GM12878 (cell line): ENCODE measurements around the gene SORCS2. TPM values are rescaled to one million over a fixed set of nuclear protein-coding genes. Genes with fewer than 3 reads are reported as not detected.

Experiments used
- ATAC-seq: fragments of 200-7000 bp; cut with Tn5 transposase; 3 replicates; pipeline ENCODE4 v1.9.1; 2020; ENCODE audit warnings: mild to moderate bottlenecking, moderate library complexity
- BruUV-seq: library from RNA; stranded (reverse); fragments of 400-500 nt; replicated peaks from 2 replicates; lab custom pipeline; 2021; lab: Mats Ljungman, UMichigan
- CTCF ChIA-PET: fragments of 300-600 bp; sonication (Branson Sonifier 250); formaldehyde crosslinking; extraction: SDS; loops from one replicate; lab custom pipeline; 2021; ENCODE audit warnings: inconsistent platforms; lab: Yijun Ruan, JAX
- POLR2A ChIA-PET: fragments of 350-600 bp; formaldehyde crosslinking; extraction: SDS; loops from one replicate; lab custom pipeline; 2021; ENCODE audit warnings: inconsistent platforms; lab: Charles Lee
- RAD21 ChIA-PET: fragments of 300-600 bp; sonication (Branson Sonifier 250); formaldehyde crosslinking; loops from one replicate; lab custom pipeline; 2023; ENCODE audit warnings: antibody characterized with exemption; ENCODE audit not compliant: unreplicated experiment; lab: Charles Lee
- SMC1A ChIA-PET: fragments of 300-600 bp; sonication (Branson Sonifier 250); formaldehyde crosslinking; loops from one replicate; lab custom pipeline; 2023; ENCODE audit not compliant: unreplicated experiment, uncharacterized antibody; lab: Charles Lee
- DNase-seq: peaks from one replicate; pipeline ENCODE4 v3.0.0-alpha.2; 2011; ENCODE audit warnings: low read depth, low spot score
- FAIRE-seq: peaks from 3 replicates; lab custom pipeline; 2011; peaks lifted over from hg19 to GRCh38; lab: Jason Lieb, UNC
- H2AFZ ChIP-seq: 2 replicates; pipeline ENCODE4 v1.6.0; 2011; ENCODE audit warnings: low read depth, low read length, control low read depth; ENCODE audit not compliant: control insufficient read depth
- H3K27ac ChIP-seq: 2 replicates; pipeline ENCODE4 v1.5.1; 2011; ENCODE audit warnings: control low read depth; ENCODE audit not compliant: control insufficient read depth, insufficient read depth
- H3K27me3 ChIP-seq, 2 experiments: replicated peaks in 1 of 2; 2 replicates each; pipeline versions ENCODE4 v1.6.0 to v1.6.1; 2011; ENCODE audit warnings: low read length in 1 of 2; ENCODE audit not compliant: control insufficient read depth in 2 of 2, insufficient read depth in 2 of 2
- H3K36me3 ChIP-seq, 2 experiments: 2 replicates each; pipeline ENCODE4 v1.5.1; 2011; ENCODE audit warnings: low read length in 1 of 2; ENCODE audit not compliant: control insufficient read depth in 2 of 2, insufficient read depth in 2 of 2
- H3K4me1 ChIP-seq: 2 replicates; pipeline ENCODE4 v1.6.1; 2011; ENCODE audit warnings: mild to moderate bottlenecking, low read length, moderate library complexity, mixed read lengths; ENCODE audit not compliant: control insufficient read depth, insufficient read depth
- H3K4me2 ChIP-seq: 2 replicates; pipeline ENCODE4 v1.6.0; 2011; ENCODE audit warnings: control low read depth; ENCODE audit not compliant: control insufficient read depth, insufficient read depth
- H3K4me3 ChIP-seq: fragments of 200-600 bp; sonication (generic); 2 replicates; pipeline ENCODE4 v1.5.1; 2016
- H3K79me2 ChIP-seq: 2 replicates; pipeline ENCODE4 v1.6.0; 2011; ENCODE audit warnings: low read length; ENCODE audit not compliant: control insufficient read depth, insufficient read depth
- H3K9ac ChIP-seq: 2 replicates; pipeline ENCODE4 v1.8.0; 2011; ENCODE audit warnings: low read length, control low read depth, mixed read lengths; ENCODE audit not compliant: control insufficient read depth, insufficient read depth
- H3K9me3 ChIP-seq: replicated peaks from 3 replicates; pipeline ENCODE4 v1.5.1; 2011; ENCODE audit warnings: mild to moderate bottlenecking, low read length; ENCODE audit not compliant: control insufficient read depth, insufficient read depth
- H4K20me1 ChIP-seq: 2 replicates; pipeline ENCODE4 v1.6.0; 2011; ENCODE audit not compliant: control insufficient read depth, insufficient read depth
- CBX5 ChIP-seq: sonication (generic); IDR thresholded peaks from 2 replicates; pipeline ENCODE4 v1.6.1; 2016; ENCODE audit warnings: low read depth, moderate library complexity, mild to moderate bottlenecking, inconsistent platforms
- EP300 ChIP-seq, 2 experiments: fragments of 150-350 bp in 1 of 2; IDR thresholded peaks; 2 replicates each; pipeline ENCODE4 v1.6.1; 2011 to 2012; ENCODE audit warnings: low read depth in 2 of 2, low read length in 2 of 2, borderline replicate concordance in 1 of 2, improper control_type of control experiment in 1 of 2, inconsistent platforms in 1 of 2; ENCODE audit not compliant: control insufficient read depth in 1 of 2
- MEF2B ChIP-seq: fragments of 450-650 bp; IDR thresholded peaks from 2 replicates; pipeline ENCODE4 v1.6.1; 2018; ENCODE audit warnings: mild to moderate bottlenecking, moderate library complexity; ENCODE audit not compliant: partially characterized antibody, poor library complexity, severe bottlenecking
- NR2C1 ChIP-seq: fragments of 450-650 bp; IDR thresholded peaks from 2 replicates; pipeline ENCODE4 v1.6.1; 2017; ENCODE audit warnings: antibody characterized with exemption, mild to moderate bottlenecking, moderate library complexity
- NRF1 ChIP-seq: conservative IDR thresholded peaks from 2 replicates; pipeline ENCODE4 v1.6.1; 2011; ENCODE audit warnings: mild to moderate bottlenecking, low read depth, low read length, improper control_type of control experiment
- TARDBP ChIP-seq: IDR thresholded peaks from 2 replicates; pipeline ENCODE4 v1.6.1; 2016; ENCODE audit warnings: borderline replicate concordance
- TCF3 ChIP-seq: IDR thresholded peaks from 2 replicates; pipeline ENCODE4 v1.6.1; 2012; ENCODE audit warnings: low read depth, mild to moderate bottlenecking, low read length, borderline replicate concordance; ENCODE audit not compliant: insufficient read depth
- WRNIP1 ChIP-seq: IDR thresholded peaks from 2 replicates; pipeline ENCODE4 v1.6.1; 2011; ENCODE audit warnings: low read depth, low read length, improper control_type of control experiment, borderline replicate concordance
- WGBS: methylation state at CpG from one replicate; pipeline ENCODE4 v1.1.6; 2016; ENCODE audit warnings: low lambda C conversion rate; ENCODE audit not compliant: insufficient replicate concordance, insufficient coverage; ENCODE audit errors: missing lambda C conversion rate; 5-methylcytosine and 5-hydroxymethylcytosine counted together
- in situ Hi-C: fragments of 300-500 bp; cut with MboI; formaldehyde crosslinking; loops from 9 replicates; pipeline ENCODE4 v1.14.3; 2018; ENCODE audit warnings: mixed read lengths
- intact Hi-C: fragments of 100-400 bp; cut with micrococcal nuclease; formaldehyde crosslinking; loops from one replicate; pipeline ENCODE4 v1.14.2; 2022; ENCODE audit not compliant: unreplicated experiment
- polyA plus RNA-seq, 11 experiments: library from polyadenylated mRNA; depleted of rRNA in 4 of 11; unstranded in 6 of 11; stranded (reverse) in 5 of 11; fragments of >200 nt; fragmentation: Nextera tagmentation in 4 of 11; fragmentation: Illumina TruSeq in 1 of 11; extraction: Ambion mirVana in 4 of 11; extraction: Trizol in 1 of 11; gene quantifications; 1 replicate in 1 of 11; 2 replicates in 10 of 11; pipeline versions ENCODE4 v1.2.1 to v1.2.3, GENCODE V29; 2011 to 2016; ENCODE audit warnings: inconsistent platforms in 2 of 11, missing spikeins in 2 of 11, low read depth in 1 of 11
- total RNA-seq, 4 experiments: library from RNA; depleted of rRNA in 3 of 4; stranded (reverse); fragments of >200 nt in 3 of 4; fragmentation: Illumina TruSeq in 1 of 4; extraction: Trizol in 1 of 4; gene quantifications; 2 replicates each; pipeline versions ENCODE4 v1.2.1 to v1.2.3, GENCODE V29; 2013 to 2021
- TF ChIP-seq, protein P1 (sequence below): fragments of 150-350 bp; IDR thresholded peaks from 2 replicates; pipeline ENCODE4 v1.6.1; 2016; ENCODE audit warnings: low read depth, low read length
- TF ChIP-seq, protein P2 (sequence below): fragments of 450-650 bp; IDR thresholded peaks from 2 replicates; pipeline ENCODE4 v1.6.1; 2017; ENCODE audit warnings: mild to moderate bottlenecking, low read depth, inconsistent platforms; ENCODE audit not compliant: poor library complexity, severe bottlenecking

The SORCS2 gene
- total and polyA plus RNA-seq, 10 of the 15 experiments (the other 5 are each of a cell fraction or from before 2014, with no cell fraction given): 0.01 to 0.15 (median 0.05) TPM; not detected in 5

DNA sequence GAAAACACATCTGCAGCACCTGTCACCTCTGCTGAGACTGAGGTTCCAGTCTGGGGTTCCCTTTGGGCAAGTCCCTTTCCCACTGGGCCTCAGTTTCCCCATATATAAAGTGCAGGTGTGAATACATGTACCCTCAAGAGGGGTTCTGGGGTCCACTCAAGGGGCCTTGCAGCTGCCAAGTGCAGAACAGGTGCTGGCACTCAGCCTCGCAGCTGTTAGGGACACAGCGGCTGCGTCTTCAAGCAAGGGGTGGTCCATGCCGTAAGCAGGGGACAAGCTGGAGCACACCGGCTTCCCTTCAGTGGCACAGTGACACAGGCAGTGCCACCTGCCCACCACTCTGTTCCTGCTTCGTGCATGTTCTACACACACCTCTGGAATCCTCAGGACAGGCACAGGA is 329.3 kb downstream of the SORCS2 start:
- TF ChIP-seq NRF1 (no peak), EP300 (IDR thresholded peaks at IDR 0.05; ENCODE audit: borderline replicate concordance in 1 of 2, control insufficient read depth in 1 of 2, low read depth in 2 of 2, low read length in 2 of 2) (no peak), CBX5 (no peak), WRNIP1 (no peak)
- no peak overlapping the region for H2AFZ ChIP-seq
- in situ Hi-C loops (no loop called here), intact Hi-C loops (no loop called here)
- H3K36me3 ChIP-seq: no peaks in the 10 kb centered on the region
- WGBS: 40% methylated on average over 6 of the region's 6 CpGs
- BruUV-seq: no TSS peak
- no peak overlapping the region for H3K9ac ChIP-seq
- ATAC-seq: no peak
- no peaks in the 10 kb centered on the region for H3K9me3 ChIP-seq
- H3K27me3 ChIP-seq: peaks cover 0 to 6% of the 10 kb centered on the region in 2 experiments; a peak in 2 of 4 replicates
- no peak for FAIRE-seq
- no peaks in the 10 kb centered on the region for H3K4me1 ChIP-seq
- no peak overlapping the region for H3K4me2 ChIP-seq
- CTCF ChIA-PET: no interaction called here
- H3K79me2 ChIP-seq: no peaks in the 10 kb centered on the region
- no peaks in the 10 kb centered on the region for H4K20me1 ChIP-seq
- SMC1A ChIA-PET: no interaction called here
- POLR2A ChIA-PET: no interaction called here
- no peak overlapping the region for H3K27ac ChIP-seq
- RAD21 ChIA-PET: interaction anchor here (0.5 kb wide), 1 partner anchor 13 kb away, joined by 3 read pairs; no protein-coding TSS in a partner anchor
- H3K4me3 ChIP-seq: no peak overlapping the region
- DNase-seq: no peak

DNA sequence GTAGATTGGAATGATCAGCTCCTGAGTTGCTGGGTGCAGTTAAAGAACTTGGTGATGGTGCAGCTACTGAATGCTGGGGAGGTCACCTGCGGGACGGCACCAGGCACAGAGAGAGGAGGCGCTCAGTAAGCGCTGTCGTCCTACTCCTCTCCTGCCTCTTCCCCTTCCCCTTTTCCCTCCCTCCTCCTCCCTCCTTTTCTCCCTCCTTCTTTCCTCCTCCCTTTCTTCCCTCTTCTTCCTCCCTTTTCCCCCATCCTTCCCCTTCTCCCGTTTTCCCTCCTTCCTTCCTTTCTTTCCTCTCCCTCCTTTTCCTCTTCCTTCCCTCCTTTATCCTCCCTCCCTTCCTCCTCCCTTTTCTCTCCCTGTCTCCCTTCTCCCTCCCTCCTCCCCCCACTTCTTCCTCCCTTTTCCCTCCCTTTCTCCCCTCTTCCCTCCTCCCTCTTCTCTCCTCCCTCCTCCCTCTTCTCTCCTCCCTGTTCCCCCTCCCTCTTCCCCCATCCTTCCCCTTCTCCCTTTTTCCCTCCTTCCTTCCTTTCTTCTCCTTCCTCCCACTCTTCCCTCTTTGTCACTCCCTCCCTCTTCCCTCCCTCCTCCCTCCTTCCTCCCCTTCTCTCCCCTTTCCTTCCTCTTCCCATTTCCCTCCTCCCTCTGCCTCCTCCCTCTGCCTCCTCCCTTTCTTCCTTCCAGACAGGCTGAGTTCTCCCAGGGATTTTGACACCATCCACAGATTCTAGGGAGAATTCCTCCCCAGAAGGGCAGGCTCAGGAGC is 330.3 kb downstream of the SORCS2 start:
- POLR2A ChIA-PET: no interaction called here
- ATAC-seq (no peak), DNase-seq (no peak), FAIRE-seq (no peak)
- BruUV-seq: no TSS peak
- no peaks in the 10 kb centered on the region for H3K79me2 ChIP-seq
- H3K9ac ChIP-seq: no peak overlapping the region
- intact Hi-C loops: no loop called here
- CTCF ChIA-PET: no interaction called here
- in situ Hi-C loops: no loop called here
- SMC1A ChIA-PET: no interaction called here
- H3K4me3 ChIP-seq: no peak overlapping the region
- no peak overlapping the region for H3K4me2 ChIP-seq
- H2AFZ ChIP-seq: no peak overlapping the region
- peaks cover 0 to 4% of the 10 kb centered on the region in 2 experiments; a peak in 2 of 4 replicates for H3K27me3 ChIP-seq
- no peaks in the 10 kb centered on the region for H3K36me3 ChIP-seq
- WGBS: 33% methylated on average over 5 of the region's 6 CpGs
- H3K4me1 ChIP-seq: no peaks in the 10 kb centered on the region
- H3K9me3 ChIP-seq: no peaks in the 10 kb centered on the region
- H4K20me1 ChIP-seq: no peaks in the 10 kb centered on the region
- RAD21 ChIA-PET: interaction anchor here (0.5 kb wide), 1 partner anchor 14 kb away, joined by 3 read pairs; no protein-coding TSS in a partner anchor
- H3K27ac ChIP-seq: no peak overlapping the region
- TF ChIP-seq, protein P1, sequence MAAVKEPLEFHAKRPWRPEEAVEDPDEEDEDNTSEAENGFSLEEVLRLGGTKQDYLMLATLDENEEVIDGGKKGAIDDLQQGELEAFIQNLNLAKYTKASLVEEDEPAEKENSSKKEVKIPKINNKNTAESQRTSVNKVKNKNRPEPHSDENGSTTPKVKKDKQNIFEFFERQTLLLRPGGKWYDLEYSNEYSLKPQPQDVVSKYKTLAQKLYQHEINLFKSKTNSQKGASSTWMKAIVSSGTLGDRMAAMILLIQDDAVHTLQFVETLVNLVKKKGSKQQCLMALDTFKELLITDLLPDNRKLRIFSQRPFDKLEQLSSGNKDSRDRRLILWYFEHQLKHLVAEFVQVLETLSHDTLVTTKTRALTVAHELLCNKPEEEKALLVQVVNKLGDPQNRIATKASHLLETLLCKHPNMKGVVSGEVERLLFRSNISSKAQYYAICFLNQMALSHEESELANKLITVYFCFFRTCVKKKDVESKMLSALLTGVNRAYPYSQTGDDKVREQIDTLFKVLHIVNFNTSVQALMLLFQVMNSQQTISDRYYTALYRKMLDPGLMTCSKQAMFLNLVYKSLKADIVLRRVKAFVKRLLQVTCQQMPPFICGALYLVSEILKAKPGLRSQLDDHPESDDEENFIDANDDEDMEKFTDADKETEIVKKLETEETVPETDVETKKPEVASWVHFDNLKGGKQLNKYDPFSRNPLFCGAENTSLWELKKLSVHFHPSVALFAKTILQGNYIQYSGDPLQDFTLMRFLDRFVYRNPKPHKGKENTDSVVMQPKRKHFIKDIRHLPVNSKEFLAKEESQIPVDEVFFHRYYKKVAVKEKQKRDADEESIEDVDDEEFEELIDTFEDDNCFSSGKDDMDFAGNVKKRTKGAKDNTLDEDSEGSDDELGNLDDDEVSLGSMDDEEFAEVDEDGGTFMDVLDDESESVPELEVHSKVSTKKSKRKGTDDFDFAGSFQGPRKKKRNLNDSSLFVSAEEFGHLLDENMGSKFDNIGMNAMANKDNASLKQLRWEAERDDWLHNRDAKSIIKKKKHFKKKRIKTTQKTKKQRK: no peak
- TF ChIP-seq MEF2B (no peak), NR2C1 (no peak), TCF3 (no peak), TARDBP (no peak)
- TF ChIP-seq, protein P2, sequence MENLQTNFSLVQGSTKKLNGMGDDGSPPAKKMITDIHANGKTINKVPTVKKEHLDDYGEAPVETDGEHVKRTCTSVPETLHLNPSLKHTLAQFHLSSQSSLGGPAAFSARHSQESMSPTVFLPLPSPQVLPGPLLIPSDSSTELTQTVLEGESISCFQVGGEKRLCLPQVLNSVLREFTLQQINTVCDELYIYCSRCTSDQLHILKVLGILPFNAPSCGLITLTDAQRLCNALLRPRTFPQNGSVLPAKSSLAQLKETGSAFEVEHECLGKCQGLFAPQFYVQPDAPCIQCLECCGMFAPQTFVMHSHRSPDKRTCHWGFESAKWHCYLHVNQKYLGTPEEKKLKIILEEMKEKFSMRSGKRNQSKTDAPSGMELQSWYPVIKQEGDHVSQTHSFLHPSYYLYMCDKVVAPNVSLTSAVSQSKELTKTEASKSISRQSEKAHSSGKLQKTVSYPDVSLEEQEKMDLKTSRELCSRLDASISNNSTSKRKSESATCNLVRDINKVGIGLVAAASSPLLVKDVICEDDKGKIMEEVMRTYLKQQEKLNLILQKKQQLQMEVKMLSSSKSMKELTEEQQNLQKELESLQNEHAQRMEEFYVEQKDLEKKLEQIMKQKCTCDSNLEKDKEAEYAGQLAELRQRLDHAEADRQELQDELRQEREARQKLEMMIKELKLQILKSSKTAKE: no peak
